ENCODE measurements around the gene INHBC. TPM values are rescaled to one million over a fixed set of nuclear protein-coding genes. Genes with fewer than 3 reads are reported as not detected.

Gene INHBC
- total RNA-seq, 1 donor from 2014 or later: not detected

GRCh38 chr12:57487597-57488401 is 53.2 kb downstream of the INHBC start, which contains the start of gene MARS1:
TSS of gene MARS1 (plus strand) at chr12:57488068. CDS start at chr12:57488091, 23 bp downstream.
- no peak for TF ChIP-seq CTCF (IDR thresholded peaks at IDR 0.05)
- intact Hi-C loops (cut with DNase I): no loop called here
- DNase-seq: peak; percentile 97
- Histone ChIP-seq H3K4me3 (peak within 1 kb of the TSS; percentile 94), H3K36me3 (peaks cover 38% of the 10 kb centered on the region), H3K27me3 (ENCODE audit: low read depth) (no peaks in the 10 kb centered on the region), H3K27ac (peak within 1 kb of the TSS; percentile 78), H3K9me3 (no peaks in the 10 kb centered on the region), H3K4me1 (peaks cover 15% of the 10 kb centered on the region)
- ATAC-seq: peak; percentile 98 to 99

GRCh38 chr12:57488402-57489156 is 54.0 kb downstream of the INHBC start:
- peaks cover 40% of the 10 kb centered on the region for H3K36me3 ChIP-seq
- TF ChIP-seq CTCF (IDR thresholded peaks at IDR 0.05): no peak
- H3K4me1 ChIP-seq: peaks cover 15% of the 10 kb centered on the region
- peak overlapping the region; percentile 94 for H3K4me3 ChIP-seq
- peak overlapping the region; percentile 78 for H3K27ac ChIP-seq
- no peaks in the 10 kb centered on the region for H3K9me3 ChIP-seq
- ATAC-seq: no peak
- intact Hi-C loops (cut with DNase I): no loop called here
- H3K27me3 ChIP-seq (ENCODE audit: low read depth): no peaks in the 10 kb centered on the region
- DNase-seq: no peak

- ATAC-seq (no peak), DNase-seq (no peak)
- H3K27ac ChIP-seq: no peak overlapping the region
- intact Hi-C loops (cut with DNase I): no loop called here
- TF ChIP-seq CTCF (IDR thresholded peaks at IDR 0.05): no peak
- H3K9me3 ChIP-seq: no peaks in the 10 kb centered on the region
- peaks cover 15% of the 10 kb centered on the region for H3K4me1 ChIP-seq
- peaks cover 44% of the 10 kb centered on the region for H3K36me3 ChIP-seq
- no peaks in the 10 kb centered on the region for H3K27me3 ChIP-seq (ENCODE audit: low read depth)
- peak overlapping the region; percentile 94 for H3K4me3 ChIP-seq
These were observed 54.6 kb downstream of the INHBC start for GRCh38 chr12:57489157-57489641.

GRCh38 chr12:57490126-57490525 is 55.5 kb downstream of the INHBC start:
- intact Hi-C loops (cut with DNase I): no loop called here
- ATAC-seq: no peak
- no peak for DNase-seq

More at GRCh38 chr12:57490126-57490525, 55.5 kb downstream of the INHBC start:
- Histone ChIP-seq H3K27ac (no peak overlapping the region), H3K27me3 (ENCODE audit: low read depth) (no peaks in the 10 kb centered on the region), H3K4me1 (peaks cover 15% of the 10 kb centered on the region), H3K4me3 (no peak overlapping the region), H3K9me3 (no peaks in the 10 kb centered on the region), H3K36me3 (peaks cover 48% of the 10 kb centered on the region)
- no peak for TF ChIP-seq CTCF (IDR thresholded peaks at IDR 0.05)
